ENCODE results near the gene CEACAM16.

Gene CEACAM16

GRCh38 chr19:44723299-44723951, 24.5 kb downstream of the CEACAM16 start:
- DNase-seq (ENCODE audit: low read depth, low spot score), result no peak

- DNase-seq (ENCODE audit: low read depth, low spot score), result no peak
Observed at GRCh38 chr19:44723952-44724319, 25.0 kb downstream of the CEACAM16 start.

GRCh38 chr19:44725251-44725650, 26.3 kb downstream of the CEACAM16 start:
- DNase-seq (ENCODE audit: low read depth, low spot score), result no peak

- DNase-seq (ENCODE audit: low read depth, low spot score), result no peak
Observed at GRCh38 chr19:44725684-44726083, 26.7 kb downstream of the CEACAM16 start.

DNA sequence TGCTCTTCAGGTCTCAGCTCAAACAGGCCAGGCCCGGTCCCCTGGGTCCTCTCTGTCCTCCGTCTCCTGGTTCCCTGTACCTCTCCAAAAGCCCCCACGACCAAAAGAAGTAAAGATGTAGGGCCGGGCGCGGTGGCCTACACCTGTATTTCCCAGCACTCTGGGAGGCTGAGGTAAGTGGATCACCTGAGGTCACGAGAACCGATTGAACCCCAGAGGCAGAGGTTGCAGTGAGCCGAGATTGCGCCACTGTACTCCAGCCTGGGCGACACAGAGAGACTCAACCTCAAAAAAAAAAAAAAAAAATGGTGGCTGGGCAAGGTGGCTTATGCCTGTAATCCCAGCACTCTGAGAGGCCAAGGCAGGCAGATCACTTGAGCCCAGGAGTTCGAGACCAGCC, 27.5 kb downstream of the CEACAM16 start:
- no peak for DNase-seq (ENCODE audit: low read depth, low spot score)

- no peak for DNase-seq (ENCODE audit: low read depth, low spot score)
Observed at GRCh38 chr19:44728178-44728577, 29.2 kb downstream of the CEACAM16 start.

GRCh38 chr19:44729516-44730033, 30.6 kb downstream of the CEACAM16 start:
- DNase-seq (ENCODE audit: low read depth, low spot score), result no peak

- DNase-seq (ENCODE audit: low read depth, low spot score), result no peak
Observed at GRCh38 chr19:44731081-44731480, 32.1 kb downstream of the CEACAM16 start.

DNA sequence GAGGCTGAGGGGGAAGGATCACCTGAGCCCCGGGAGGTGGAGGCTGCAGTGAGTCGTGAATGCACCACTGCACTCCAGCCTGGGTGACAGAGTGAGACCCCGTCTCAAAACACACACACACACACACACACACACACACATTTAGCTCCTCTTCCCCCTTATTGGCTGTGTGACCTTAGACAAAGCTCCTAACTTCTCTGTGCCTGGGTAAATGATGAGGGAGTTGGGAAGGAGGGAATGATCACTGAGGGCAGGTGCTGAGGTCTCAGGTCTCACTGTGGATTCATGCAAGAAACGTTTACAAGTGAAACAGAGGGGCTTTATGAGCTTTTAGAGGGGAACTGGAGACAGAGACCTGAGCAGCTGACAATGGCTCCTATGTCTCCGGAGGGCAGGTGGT, 32.7 kb downstream of the CEACAM16 start:
- no peak for DNase-seq (ENCODE audit: low read depth, low spot score)

- no peak for DNase-seq (ENCODE audit: low read depth, low spot score)
Observed at GRCh38 chr19:44732235-44733014, 33.5 kb downstream of the CEACAM16 start.

- no peak for DNase-seq (ENCODE audit: low read depth, low spot score)
Observed at GRCh38 chr19:44734357-44734756, 35.4 kb downstream of the CEACAM16 start.

GRCh38 chr19:44735011-44735410, 36.1 kb downstream of the CEACAM16 start:
- DNase-seq (ENCODE audit: low read depth, low spot score), result no peak

DNA sequence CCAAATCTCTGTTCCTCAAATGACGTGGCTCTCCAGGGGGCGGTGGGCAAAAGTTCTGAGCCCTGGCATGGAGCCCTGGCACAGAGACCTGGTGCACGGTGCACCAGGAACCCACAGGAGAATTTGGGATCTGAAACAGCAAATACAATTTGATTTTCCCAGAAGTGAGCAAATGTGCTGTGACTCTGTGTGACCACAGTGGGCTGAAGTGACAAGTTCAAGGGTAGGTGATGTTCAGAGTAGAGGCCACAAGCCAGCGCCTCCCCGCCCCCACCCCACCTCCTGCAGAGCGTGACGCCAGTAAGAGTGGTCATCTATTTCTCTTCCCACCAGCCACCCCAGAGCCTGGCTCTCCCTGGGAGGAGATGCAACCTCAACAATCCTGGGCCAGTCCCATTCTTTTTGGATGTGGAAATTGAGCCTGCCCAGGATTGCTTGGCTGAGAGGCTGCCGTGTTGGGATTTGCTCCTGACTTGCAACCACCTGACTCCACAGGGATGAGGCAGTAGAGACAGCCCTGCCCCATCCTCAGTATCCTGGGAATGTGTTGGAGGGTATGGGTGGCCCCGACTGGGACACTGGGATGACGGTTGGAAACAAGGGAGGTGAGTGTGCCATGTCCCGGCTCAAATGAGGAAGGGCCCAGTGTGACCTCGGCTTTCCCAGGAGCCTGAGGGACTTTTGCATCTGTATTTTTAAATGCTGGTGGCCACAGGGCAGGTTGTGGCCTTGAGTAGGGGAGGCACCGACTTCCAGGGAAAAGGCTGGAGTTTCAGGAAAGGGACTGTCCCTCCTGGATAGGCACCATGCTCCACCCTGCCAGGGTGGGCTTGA, 38.5 kb downstream of the CEACAM16 start:
- no peak for DNase-seq (ENCODE audit: low read depth, low spot score)

DNA sequence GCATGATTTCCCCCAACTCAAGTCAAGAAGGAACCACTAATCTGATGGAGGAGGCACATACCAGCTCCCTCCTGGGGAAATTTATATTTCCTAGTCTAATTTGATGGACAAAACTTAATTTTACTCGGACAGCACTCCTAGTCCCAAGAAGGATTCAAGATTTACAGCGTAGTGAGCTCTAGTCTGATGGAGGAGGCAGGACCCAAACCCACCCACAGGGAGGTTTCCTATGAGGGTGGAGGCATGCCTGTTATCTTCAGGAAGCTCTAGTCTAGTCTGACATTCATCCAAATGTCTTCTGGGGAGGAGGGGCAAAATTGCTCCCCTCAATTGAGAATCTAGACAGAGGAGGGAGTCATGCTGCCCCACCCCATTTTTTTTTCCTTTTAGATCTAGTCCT, 39.2 kb downstream of the CEACAM16 start:
- DNase-seq (ENCODE audit: low read depth, low spot score), result no peak

DNA sequence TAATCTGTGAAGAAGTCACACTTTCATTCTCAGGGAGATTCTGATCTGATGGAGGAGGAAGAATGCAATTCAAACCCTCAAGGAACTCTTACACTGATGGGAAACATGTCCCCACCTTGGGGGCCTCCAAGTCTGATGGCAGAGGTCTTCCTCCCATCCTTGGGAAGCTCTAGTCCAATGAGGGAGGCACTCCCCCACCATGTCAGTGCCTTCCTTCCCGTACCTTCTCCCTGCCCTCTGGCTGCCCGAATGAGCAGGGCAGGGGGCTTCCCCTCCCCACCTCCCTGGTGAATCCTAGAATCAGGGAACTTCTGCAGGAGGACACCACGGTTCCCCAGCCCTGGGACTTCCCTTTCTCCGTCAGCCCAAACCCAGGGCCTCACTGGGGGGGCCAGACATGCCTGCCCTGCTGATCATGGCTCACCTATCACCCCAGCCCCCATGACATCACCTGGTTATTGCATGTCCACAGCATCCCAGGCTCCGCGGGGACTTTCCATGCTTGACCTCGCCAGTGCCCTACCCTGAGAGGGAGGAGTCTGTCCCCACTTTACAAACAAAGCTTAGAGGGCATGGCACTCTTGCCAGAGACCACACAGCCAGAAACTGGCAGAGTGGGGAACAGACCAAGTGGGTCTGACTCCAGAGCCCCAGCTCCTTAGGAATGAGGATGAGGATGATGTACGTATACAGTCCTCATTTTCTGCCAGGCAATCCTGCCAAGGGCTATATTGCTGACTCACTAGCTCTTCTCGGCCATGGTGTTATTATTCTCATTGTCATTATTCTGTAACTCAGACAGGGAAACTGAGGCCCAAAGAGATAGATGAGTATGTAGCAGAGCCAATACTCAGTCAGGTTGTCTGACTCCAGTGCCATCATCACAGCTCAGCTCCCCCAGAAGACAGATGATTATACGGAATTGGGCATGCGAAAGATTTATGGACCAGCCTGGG, 39.9 kb downstream of the CEACAM16 start:
- DNase-seq (ENCODE audit: low read depth, low spot score), result no peak

DNA sequence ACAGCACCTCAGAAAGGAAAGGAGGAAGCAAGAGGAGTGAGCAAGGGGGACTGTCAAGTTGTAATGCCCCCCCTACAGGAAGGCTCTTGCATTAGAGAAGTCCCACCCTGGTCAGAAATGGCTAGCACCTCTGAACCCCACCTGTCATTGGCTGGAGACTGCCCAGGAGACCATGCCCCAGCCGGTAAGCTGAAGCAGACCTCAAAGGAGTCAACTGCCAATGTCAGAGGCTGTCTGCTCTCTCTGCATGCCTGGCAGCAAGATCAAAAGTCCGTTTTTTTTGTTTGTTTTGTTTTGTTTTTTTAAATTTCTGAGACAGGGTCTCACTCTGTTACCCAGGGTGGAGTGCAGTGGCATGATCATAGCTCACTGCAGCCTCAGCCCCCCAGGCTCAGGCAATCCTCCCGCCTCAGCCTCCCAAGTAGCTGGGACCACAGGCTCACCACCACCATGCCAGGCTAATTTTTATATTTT, 41.4 kb downstream of the CEACAM16 start:
- no peak for DNase-seq (ENCODE audit: low read depth, low spot score)

- DNase-seq (ENCODE audit: low read depth, low spot score), result no peak
Observed at GRCh38 chr19:44741258-44741731, 42.3 kb downstream of the CEACAM16 start.

- DNase-seq (ENCODE audit: low read depth, low spot score), result no peak
Observed at GRCh38 chr19:44741841-44742329, 42.9 kb downstream of the CEACAM16 start.

- DNase-seq (ENCODE audit: low read depth, low spot score), result no peak
Observed at GRCh38 chr19:44742330-44743061, 43.5 kb downstream of the CEACAM16 start.

- no peak for DNase-seq (ENCODE audit: low read depth, low spot score)
Observed at GRCh38 chr19:44744871-44745332, 46.0 kb downstream of the CEACAM16 start.
